Activated B cell treated with CpG ODN at 0.5 μM for 24 hours (primary cell): ENCODE data around the gene PDCL3. TPM values are rescaled to one million over a fixed set of nuclear protein-coding genes. Genes with fewer than 3 reads are reported as not detected.

Experiments used
- ATAC-seq: fragments of 200-7000 bp; cut with Tn5 transposase; one replicate; pipeline ENCODE4 v1.10.0; 2021; ENCODE audit warnings: low read depth, mild to moderate bottlenecking, moderate library complexity
- CTCF ChIA-PET: fragments of 350-600 bp; sonication (Branson Sonifier 250); formaldehyde crosslinking; loops from one replicate; lab custom pipeline; 2021; ENCODE audit warnings: antibody characterized with exemption; lab: Charles Lee
- POLR2A ChIA-PET: fragments of 350-600 bp; sonication (Branson Sonifier 250); formaldehyde crosslinking; loops from one replicate; lab custom pipeline; 2021; ENCODE audit warnings: antibody characterized with exemption; lab: Charles Lee
- DNase-seq: peaks from one replicate; pipeline ENCODE4 v3.0.0; 2022
- H3K27ac Mint-ChIP-seq: one replicate; pipeline ENCODE4 v1.8.0; 2020; ENCODE audit warnings: mixed read lengths
- H3K27me3 Mint-ChIP-seq: one replicate; pipeline ENCODE4 v1.8.0; 2021; ENCODE audit warnings: mixed read lengths
- H3K36me3 Mint-ChIP-seq: one replicate; pipeline ENCODE4 v1.8.0; 2021; ENCODE audit warnings: low read depth, mixed read lengths
- H3K4me1 Mint-ChIP-seq: one replicate; pipeline ENCODE4 v1.8.0; 2021; ENCODE audit warnings: mixed read lengths
- H3K4me3 Mint-ChIP-seq: one replicate; pipeline ENCODE4 v1.8.0; 2020; ENCODE audit warnings: mild to moderate bottlenecking, mixed read lengths
- H3K9me3 Mint-ChIP-seq: one replicate; pipeline ENCODE4 v1.8.0; 2020; ENCODE audit warnings: mixed read lengths
- CTCF ChIP-seq: fragments of 200-600 bp; IDR thresholded peaks from one replicate; pipeline ENCODE4 v1.8.0; 2022; ENCODE audit warnings: antibody characterized with exemption, mild to moderate bottlenecking
- intact Hi-C: fragments of 100-400 bp; cut with micrococcal nuclease; formaldehyde crosslinking; loops from one replicate; pipeline ENCODE4 v1.15.1; 2024
- total RNA-seq: library from RNA; stranded (reverse); gene quantifications from 2 replicates; pipeline ENCODE4 v1.2.3, GENCODE V29; 2022

The PDCL3 gene
- total RNA-seq, 1 donor from 2014 or later = 26.1 TPM

GRCh38 chr2:100522430-100522829, 40.4 kb upstream of the PDCL3 start:
- H3K4me1 Mint-ChIP-seq = no peaks in the 10 kb centered on the region
- H3K27me3 Mint-ChIP-seq = peaks cover 14% of the 10 kb centered on the region
- TF ChIP-seq CTCF = no peak
- no peak overlapping the region for H3K27ac Mint-ChIP-seq
- ATAC-seq (no peak), DNase-seq (no peak)
- no peaks in the 10 kb centered on the region for H3K9me3 Mint-ChIP-seq
- CTCF ChIA-PET = no interaction called here
- POLR2A ChIA-PET = no interaction called here
- no peaks in the 10 kb centered on the region for H3K36me3 Mint-ChIP-seq
- no peak overlapping the region for H3K4me3 Mint-ChIP-seq
- intact Hi-C loops = no loop called here

- Mint-ChIP-seq H3K4me3 (no peak overlapping the region), H3K4me1 (no peaks in the 10 kb centered on the region), H3K9me3 (no peaks in the 10 kb centered on the region), H3K36me3 (no peaks in the 10 kb centered on the region), H3K27me3 (peaks cover 15% of the 10 kb centered on the region), H3K27ac (no peak overlapping the region)
- DNase-seq (no peak), ATAC-seq (no peak)
- no peak for TF ChIP-seq CTCF
- intact Hi-C loops = no loop called here
- CTCF ChIA-PET = no interaction called here
- POLR2A ChIA-PET = no interaction called here
Observed at GRCh38 chr2:100524331-100524730, 38.5 kb upstream of the PDCL3 start.

GRCh38 chr2:100526868-100527267, 35.9 kb upstream of the PDCL3 start:
- intact Hi-C loops = no loop called here
- ATAC-seq = no peak
- CTCF ChIA-PET = no interaction called here

GRCh38 chr2:100527440-100528015, 35.3 kb upstream of the PDCL3 start:
- CTCF ChIA-PET = no interaction called here
- ATAC-seq (no peak), DNase-seq (no peak)
- H3K36me3 Mint-ChIP-seq = no peaks in the 10 kb centered on the region
- TF ChIP-seq CTCF = no peak
- H3K27ac Mint-ChIP-seq = no peak overlapping the region
- no peaks in the 10 kb centered on the region for H3K9me3 Mint-ChIP-seq
- intact Hi-C loops = no loop called here
- no peak overlapping the region for H3K4me3 Mint-ChIP-seq
- POLR2A ChIA-PET = no interaction called here
- H3K27me3 Mint-ChIP-seq = peaks cover 13% of the 10 kb centered on the region
- H3K4me1 Mint-ChIP-seq = no peaks in the 10 kb centered on the region

More at GRCh38 chr2:100526868-100527267, 35.9 kb upstream of the PDCL3 start:
- H3K27ac Mint-ChIP-seq = no peak overlapping the region
- no peak overlapping the region for H3K4me3 Mint-ChIP-seq
- H3K9me3 Mint-ChIP-seq = no peaks in the 10 kb centered on the region
- no peaks in the 10 kb centered on the region for H3K4me1 Mint-ChIP-seq
- peaks cover 13% of the 10 kb centered on the region for H3K27me3 Mint-ChIP-seq
- no peak for TF ChIP-seq CTCF
- DNase-seq = no peak
- no peaks in the 10 kb centered on the region for H3K36me3 Mint-ChIP-seq
- POLR2A ChIA-PET = no interaction called here

- no peaks in the 10 kb centered on the region for H3K9me3 Mint-ChIP-seq
- no peaks in the 10 kb centered on the region for H3K4me1 Mint-ChIP-seq
- H3K4me3 Mint-ChIP-seq = no peak overlapping the region
- DNase-seq = no peak
- ChIA-PET POLR2A (no interaction called here), CTCF (no interaction called here)
- TF ChIP-seq CTCF = no peak
- no peak overlapping the region for H3K27ac Mint-ChIP-seq
- ATAC-seq = no peak
- intact Hi-C loops = no loop called here
- peaks cover 15% of the 10 kb centered on the region for H3K27me3 Mint-ChIP-seq
- no peaks in the 10 kb centered on the region for H3K36me3 Mint-ChIP-seq
Observed at GRCh38 chr2:100529176-100529575, 33.6 kb upstream of the PDCL3 start.
